Sigmoid colon (tissue), 4 donors: ENCODE data around the gene SLC9A9.

Experiments
- CTCF ChIP-seq, 4 experiments: fragments of 450-650 bp in 3 of 4; fragments of 200-600 bp in 1 of 4; IDR thresholded peaks; one replicate each; pipeline ENCODE4 v1.5.1; 2016 to 2019; ENCODE audit warnings: antibody characterized with exemption in 4 of 4, mild to moderate bottlenecking in 3 of 4, moderate library complexity in 2 of 4
- EP300 ChIP-seq, 4 donors: sonication (generic); formaldehyde crosslinking; IDR thresholded peaks; one replicate each; pipeline ENCODE4 v1.6.1; 2017; ENCODE audit warnings: antibody characterized with exemption in 4 of 4

DNA sequence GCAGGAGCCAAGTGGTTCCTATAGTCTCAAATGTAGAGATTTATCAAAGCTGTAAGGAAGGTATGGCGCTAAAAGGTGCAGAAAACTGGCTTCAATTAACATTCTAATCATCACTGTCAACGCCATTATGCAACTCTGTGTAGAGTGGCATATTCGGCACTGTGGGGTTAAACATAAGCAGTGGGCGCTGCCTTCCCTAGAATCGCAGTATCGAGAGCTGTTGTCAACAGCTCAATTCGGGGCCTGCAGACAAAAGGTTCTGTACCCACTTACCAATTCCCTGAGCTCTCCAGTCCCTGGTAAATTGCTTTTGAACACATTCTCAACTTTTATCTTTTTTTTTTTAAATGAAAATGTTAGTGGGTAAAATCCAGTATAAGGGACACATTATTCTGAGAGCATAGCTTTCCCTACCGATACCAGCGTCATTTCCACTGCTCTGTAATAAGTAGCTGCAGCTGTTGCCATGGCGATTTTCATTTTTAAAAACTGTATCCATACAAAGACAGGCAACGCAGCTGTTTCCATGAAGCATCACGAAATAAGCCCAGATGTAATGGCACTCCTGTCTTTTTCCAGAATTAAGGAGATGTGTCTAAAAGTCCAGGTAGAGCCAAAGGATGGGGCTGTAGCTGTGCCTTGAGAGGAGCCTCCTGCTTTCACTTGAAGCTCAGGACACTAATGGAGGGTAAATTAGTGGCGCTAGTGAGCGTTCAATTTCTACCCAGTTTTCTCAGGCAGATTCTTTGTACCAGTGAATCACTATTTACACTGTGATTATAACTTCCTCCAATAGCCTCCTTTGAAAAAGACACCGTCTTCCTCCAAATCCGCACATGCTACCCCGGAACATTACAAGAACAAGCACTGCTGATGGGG lies 250.3 kb downstream of the SLC9A9 start:
- TF ChIP-seq CTCF (IDR thresholded peaks at IDR 0.05) = no peak
- no peak for TF ChIP-seq EP300 (IDR thresholded peaks at IDR 0.05)
